Right forelimb (tissue), 1 donor: ENCODE measurements around the gene LRRC3.
"Not testable (repeated sequence)": the region's sequence is repeated elsewhere in the genome, so short reads cannot be mapped to it uniquely, and the experiment has no call there.

Experiments
- DNase-seq: peaks from one replicate; pipeline ENCODE4 v3.0.0-alpha.2; 2018

LRRC3 gene

GRCh38 chr21:44499211-44499560 is 43.9 kb downstream of the LRRC3 start:
- DNase-seq = no peak

DNA sequence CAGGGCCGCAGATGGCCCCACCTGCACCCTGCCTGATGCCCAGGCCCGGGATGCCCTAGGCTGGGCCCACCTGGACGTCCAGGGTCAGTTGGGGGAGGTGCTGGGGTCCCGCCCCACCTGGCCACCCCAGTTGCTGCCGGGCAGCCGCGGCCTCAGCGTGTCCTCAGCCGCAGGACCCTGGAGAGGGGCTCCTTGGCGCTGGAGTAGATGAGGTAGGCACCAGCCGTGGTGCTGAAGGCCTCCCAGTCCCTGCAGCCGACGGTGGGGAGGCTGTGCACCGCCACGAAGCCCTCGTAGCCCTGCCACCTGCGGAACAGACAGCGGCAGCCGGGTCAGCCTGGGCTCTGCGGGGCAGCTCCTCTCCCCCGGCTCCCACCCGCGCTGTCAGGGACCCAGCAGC is 44.3 kb downstream of the LRRC3 start:
- no peak for DNase-seq

DNA sequence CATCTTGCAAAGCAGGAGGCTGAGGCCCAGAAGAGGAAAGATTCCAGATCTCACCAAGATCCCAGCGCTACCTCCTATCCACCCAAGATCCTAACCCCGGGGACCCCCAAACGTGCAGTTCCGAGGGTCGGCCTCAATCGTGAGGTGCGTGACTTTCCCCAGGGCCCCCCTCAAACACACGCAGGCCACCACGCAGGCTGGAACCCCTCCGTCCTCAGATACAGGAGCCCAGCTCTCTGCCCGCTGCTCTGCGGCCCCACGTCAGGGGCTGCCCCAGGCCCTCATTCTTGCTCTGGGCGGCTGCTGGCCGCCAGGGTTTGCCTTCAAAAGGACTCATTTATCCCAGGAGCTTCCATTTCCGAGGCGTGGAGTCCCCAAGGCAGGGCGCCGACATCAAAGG is 44.8 kb downstream of the LRRC3 start:
- DNase-seq = no peak

DNA sequence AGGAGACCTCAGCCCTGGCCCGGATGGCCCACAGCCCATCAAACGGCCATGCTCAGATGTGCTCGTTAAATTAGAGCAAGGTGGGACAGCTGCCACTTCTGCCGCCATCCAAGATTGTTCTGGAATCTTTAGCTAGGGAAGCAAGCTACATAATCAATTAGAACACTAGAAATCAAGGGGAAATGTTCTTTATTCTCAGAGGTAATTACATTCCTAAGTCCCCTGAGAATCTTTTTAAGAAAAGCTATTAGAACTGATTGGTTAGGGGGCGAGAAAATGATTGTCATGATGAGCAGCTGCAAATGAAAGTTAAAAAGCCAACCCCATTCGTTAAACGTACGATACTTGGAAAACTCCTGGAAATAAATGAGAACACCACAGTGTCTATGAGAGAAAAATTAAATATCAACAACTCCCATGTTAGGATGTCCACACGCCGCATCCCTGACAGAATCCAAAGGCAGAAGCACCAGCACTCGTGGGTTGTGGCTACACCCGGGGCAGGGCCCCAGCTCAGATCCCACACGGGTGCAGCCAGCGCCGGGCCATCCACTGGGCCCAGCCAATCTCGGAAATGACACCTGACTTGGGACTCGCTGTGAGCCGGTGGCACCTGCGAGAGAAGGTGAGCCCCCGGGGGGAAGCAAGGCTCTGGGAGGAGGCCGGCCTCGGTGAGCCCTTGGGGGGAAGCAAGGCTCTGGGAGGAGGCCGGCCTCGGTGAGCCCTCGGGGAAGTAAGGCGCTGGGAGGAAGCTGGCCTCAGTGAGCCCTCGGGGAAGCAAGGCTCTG is 47.1 kb downstream of the LRRC3 start:
- no peak for DNase-seq

DNA sequence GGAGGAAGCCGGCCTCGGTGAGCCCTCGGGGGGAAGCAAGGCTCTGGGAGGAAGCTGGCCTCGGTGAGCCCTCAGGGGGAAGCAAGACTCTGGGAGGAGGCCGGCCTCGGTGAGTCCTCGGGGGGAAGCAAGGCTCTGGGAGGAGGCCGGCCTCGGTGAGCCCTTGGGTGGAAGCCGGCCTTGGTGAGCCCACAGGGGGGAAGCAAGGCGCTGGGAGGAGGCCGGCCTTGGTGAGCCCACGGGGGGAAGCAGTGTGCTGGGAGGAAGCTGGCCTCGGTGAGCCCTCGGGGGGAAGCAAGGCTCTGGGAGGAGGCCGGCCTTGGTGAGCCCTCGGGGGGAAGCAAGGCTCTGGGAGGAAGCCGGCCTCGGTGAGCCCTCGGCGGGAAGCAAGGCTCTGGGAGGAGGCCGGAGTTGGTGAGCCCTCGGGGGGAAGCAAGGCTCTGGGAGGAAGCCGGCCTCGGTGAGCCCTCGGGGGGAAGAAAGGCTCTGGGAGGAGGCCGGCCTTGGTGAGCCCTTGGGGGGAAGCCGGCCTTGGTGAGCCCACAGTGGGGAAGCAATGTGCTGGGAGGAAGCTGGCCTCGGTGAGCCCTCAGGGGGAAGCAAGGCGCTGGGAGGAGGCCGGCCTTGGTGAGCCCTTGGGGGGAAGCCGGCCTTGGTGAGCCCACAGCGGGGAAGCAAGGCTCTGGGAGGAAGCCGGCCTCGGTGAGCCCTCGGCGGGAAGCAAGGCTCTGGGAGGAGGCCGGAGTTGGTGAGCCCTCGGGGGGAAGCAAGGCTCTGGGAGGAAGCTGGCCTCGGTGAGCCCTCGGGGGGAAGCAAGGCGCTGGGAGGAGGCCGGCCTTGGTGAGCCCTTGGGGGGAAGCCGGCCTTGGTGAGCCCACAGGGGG is 47.9 kb downstream of the LRRC3 start:
- not testable (repeated sequence) for DNase-seq

- DNase-seq = no peak
Measured at GRCh38 chr21:44503901-44504399, 48.6 kb downstream of the LRRC3 start.

- no peak for DNase-seq
Measured at GRCh38 chr21:44505673-44506278, 50.5 kb downstream of the LRRC3 start.

GRCh38 chr21:44506279-44507255 is 51.3 kb downstream of the LRRC3 start:
- DNase-seq = no peak

DNA sequence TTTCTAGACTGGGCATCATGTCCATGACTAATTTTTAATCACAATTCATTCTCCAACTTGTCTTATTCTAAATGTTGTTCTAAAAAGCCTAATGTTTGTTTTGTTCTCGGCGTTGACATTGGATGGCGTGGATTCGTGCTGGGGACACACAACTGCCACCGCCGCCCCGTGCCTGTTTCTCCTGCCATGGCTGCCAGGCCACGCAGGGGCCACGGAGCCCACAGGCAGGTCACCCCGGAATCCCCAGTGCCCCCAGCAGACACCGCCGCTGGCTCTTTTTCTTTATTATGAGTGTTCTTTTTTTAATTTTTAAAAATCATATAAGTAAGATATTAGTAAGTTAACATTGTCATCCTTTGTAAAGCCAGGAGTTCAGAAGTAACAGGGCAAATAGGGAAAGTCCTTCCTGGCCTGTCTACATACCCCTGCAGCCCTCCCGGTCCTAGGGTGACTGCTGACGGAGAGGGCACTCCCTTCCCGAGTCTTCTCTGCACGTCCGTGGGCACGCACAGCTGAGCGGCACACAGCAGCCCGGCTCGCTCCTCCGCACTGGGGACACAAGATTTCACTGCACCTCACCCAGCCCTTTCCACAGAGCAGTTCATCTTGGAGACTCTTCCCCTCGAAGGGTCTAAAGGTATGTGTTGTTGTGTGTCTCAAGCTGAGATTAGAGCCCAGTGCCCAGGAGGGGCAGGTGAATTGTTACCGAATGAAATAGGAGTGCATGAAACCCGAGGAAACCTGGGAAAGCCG is 52.5 kb downstream of the LRRC3 start:
- DNase-seq = no peak

DNA sequence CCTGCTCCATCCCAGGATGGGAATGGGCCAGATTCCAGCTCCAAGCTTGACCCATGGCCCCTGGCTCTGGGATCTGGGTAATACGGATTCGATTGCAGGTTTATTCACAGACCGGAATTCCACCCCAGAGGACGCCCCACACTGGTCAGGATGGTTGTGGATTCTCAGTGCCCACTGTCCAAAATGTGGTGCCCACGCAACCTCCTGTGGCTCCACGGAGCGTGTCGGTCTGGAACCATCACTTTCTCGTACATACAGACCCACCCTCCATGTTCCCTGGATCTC is 53.1 kb downstream of the LRRC3 start:
- DNase-seq = no peak

- DNase-seq = no peak
Measured at GRCh38 chr21:44508711-44509445, 53.6 kb downstream of the LRRC3 start.

DNA sequence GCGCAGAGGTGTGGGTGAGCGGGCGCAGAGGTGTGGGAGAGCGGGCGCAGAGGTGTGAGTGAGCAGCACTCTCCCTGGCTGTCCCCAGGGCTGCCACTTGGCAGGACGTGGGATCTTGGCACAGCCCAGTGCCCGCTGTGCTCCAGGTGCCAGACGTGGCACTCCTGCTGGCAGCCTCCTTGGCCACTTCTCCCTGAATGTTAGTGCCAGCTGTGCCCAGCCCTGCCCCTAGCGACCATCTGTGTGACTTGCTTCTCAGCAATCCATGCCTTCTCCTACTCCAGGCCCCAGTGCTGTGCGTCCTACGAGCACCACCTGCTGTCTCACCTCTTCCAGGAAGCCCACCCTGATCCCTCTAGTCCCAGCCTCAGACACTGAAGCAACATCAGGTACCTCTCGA is 54.2 kb downstream of the LRRC3 start:
- DNase-seq = no peak

GRCh38 chr21:44510109-44510507 is 54.8 kb downstream of the LRRC3 start:
- DNase-seq = no peak

DNA sequence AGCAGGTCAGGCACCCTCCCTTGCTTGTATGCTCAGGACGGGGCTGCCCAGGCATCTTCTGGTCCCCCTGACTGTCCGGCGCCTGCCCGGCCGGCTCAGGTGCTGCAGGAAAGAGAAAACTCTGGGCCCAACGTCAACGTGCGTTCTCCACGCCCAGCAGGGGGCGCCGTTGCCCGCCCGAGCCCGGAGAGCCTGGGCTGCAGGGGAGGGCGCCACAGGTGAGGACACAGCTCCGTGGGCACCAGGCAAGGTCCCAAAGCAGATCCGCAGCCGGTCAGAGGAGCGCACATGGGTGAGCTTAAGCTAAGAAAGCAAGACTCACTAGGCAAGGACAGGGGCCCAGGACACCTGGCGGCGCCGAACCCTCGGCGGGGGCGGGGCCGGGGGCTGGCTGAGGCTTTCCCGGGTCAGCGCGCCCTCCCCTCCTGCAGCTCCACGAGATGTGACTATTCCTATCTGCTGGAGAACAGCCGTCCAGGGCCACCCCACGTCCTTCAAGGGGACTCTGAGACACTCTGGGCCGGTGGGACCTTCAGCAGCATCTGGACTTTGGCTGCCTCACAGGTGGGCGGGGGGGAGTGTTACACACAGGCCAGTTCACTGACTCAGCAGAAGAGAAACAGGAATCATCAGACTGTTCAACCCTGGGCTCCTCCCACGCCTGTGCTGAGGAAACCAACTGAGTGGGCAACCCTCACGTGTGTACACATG is 55.4 kb downstream of the LRRC3 start:
- peak; percentile 61 for DNase-seq

- no peak for DNase-seq
Measured at GRCh38 chr21:44511219-44511937, 56.1 kb downstream of the LRRC3 start.
